GM19395 (cell line): Measurements from ENCODE around the gene MLC1.

Source experiments
- ATAC-seq: cut with Tn5 transposase; IDR thresholded peaks from one replicate; pipeline ENCODE4 v1.9.1; 2021; ENCODE audit warnings: mild to moderate bottlenecking, moderate library complexity; ENCODE audit not compliant: unreplicated experiment

The MLC1 gene

GRCh38 chr22:50085211-50085972 lies at the start of gene MLC1:
MLC1 (minus strand) TSS chr22:50085426; CDS start chr22:50084902, 524 bp downstream.
- no peak for ATAC-seq

- ATAC-seq: no peak
These were observed 49.3 kb upstream of the MLC1 start for GRCh38 chr22:50134481-50134880.

- ATAC-seq: no peak
These were observed 46.7 kb upstream of the MLC1 start for GRCh38 chr22:50131894-50132293.

- ATAC-seq: no peak
These were observed 44.0 kb upstream of the MLC1 start for GRCh38 chr22:50129121-50129736.

- ATAC-seq: no peak
These were observed 39.8 kb upstream of the MLC1 start for GRCh38 chr22:50125029-50125428.

GRCh38 chr22:50123119-50123518 lies 37.9 kb upstream of the MLC1 start:
- ATAC-seq: no peak

GRCh38 chr22:50121202-50121740 lies 36.0 kb upstream of the MLC1 start:
- no peak for ATAC-seq

- no peak for ATAC-seq
These were observed 34.6 kb upstream of the MLC1 start for GRCh38 chr22:50119768-50120251.

- ATAC-seq: no peak
These were observed 34.0 kb upstream of the MLC1 start for GRCh38 chr22:50119169-50119767.

- ATAC-seq: no peak
These were observed 33.4 kb upstream of the MLC1 start for GRCh38 chr22:50118557-50119168.

- ATAC-seq: no peak
These were observed 32.9 kb upstream of the MLC1 start for GRCh38 chr22:50118129-50118528.

GRCh38 chr22:50117168-50117762 lies 32.0 kb upstream of the MLC1 start:
- no peak for ATAC-seq

- no peak for ATAC-seq
These were observed 30.5 kb upstream of the MLC1 start for GRCh38 chr22:50115693-50116092.

GRCh38 chr22:50114221-50115021 lies 29.2 kb upstream of the MLC1 start:
- ATAC-seq: no peak

GRCh38 chr22:50112151-50113118 lies 27.2 kb upstream of the MLC1 start:
- no peak for ATAC-seq

GRCh38 chr22:50111056-50111455 lies 25.8 kb upstream of the MLC1 start:
- no peak for ATAC-seq

GRCh38 chr22:50107529-50107928 lies 22.3 kb upstream of the MLC1 start:
- ATAC-seq: no peak

GRCh38 chr22:50105208-50106100 lies 20.2 kb upstream of the MLC1 start:
- ATAC-seq: no peak
